Liver (tissue), 9 donors: Measurements from ENCODE around the gene FAM210A. TPM values are rescaled to one million over a fixed set of nuclear protein-coding genes. Genes with fewer than 3 reads are reported as not detected.
A peak's percentile ranks its signal among the peaks of the same experiment; 100 is the strongest.

ENCODE experiments used
- DNase-seq: peaks from one replicate; pipeline ENCODE4 v3.0.0-alpha.2; 2017; ENCODE audit warnings: low spot score
- H3K27ac ChIP-seq, 2 donors: one replicate each; pipeline ENCODE4 v1.7.0; 2013; ENCODE audit warnings: inconsistent platforms in 2 of 2, low read length in 2 of 2, control low read depth in 1 of 2, low read depth in 1 of 2, mild to moderate bottlenecking in 1 of 2
- H3K27me3 ChIP-seq, 4 donors: one replicate each; pipeline versions ENCODE4 v1.6.1 to v1.7.0; 2013; ENCODE audit warnings: low read length in 3 of 4, inconsistent platforms in 1 of 4, mild to moderate bottlenecking in 1 of 4, moderate library complexity in 1 of 4; ENCODE audit not compliant: control insufficient read depth in 4 of 4, insufficient read depth in 4 of 4
- H3K36me3 ChIP-seq, 4 donors: one replicate each; pipeline versions ENCODE4 v1.6.1 to v1.7.0; 2013; ENCODE audit warnings: low read length in 3 of 4, mild to moderate bottlenecking in 3 of 4, low read depth in 1 of 4, moderate library complexity in 1 of 4; ENCODE audit not compliant: control insufficient read depth in 4 of 4, insufficient read depth in 3 of 4
- H3K4me1 ChIP-seq, 4 donors: one replicate each; pipeline versions ENCODE4 v1.6.1 to v1.7.0; 2013; ENCODE audit warnings: low read length in 3 of 4, mild to moderate bottlenecking in 3 of 4, moderate library complexity in 1 of 4; ENCODE audit not compliant: control insufficient read depth in 4 of 4, insufficient read depth in 4 of 4
- H3K4me3 ChIP-seq, 3 donors: one replicate each; pipeline versions ENCODE4 v1.6.1 to v1.7.0; 2013; ENCODE audit warnings: low read length in 3 of 3, control low read depth in 1 of 3, low read depth in 1 of 3, mild to moderate bottlenecking in 1 of 3
- H3K9ac ChIP-seq, 2 donors: one replicate each; pipeline ENCODE4 v1.7.0; 2013; ENCODE audit warnings: low read length in 2 of 2, mild to moderate bottlenecking in 2 of 2, moderate library complexity in 2 of 2, control low read depth in 1 of 2, low read depth in 1 of 2
- H3K9me3 ChIP-seq, 4 donors: one replicate each; pipeline versions ENCODE4 v1.6.1 to v1.7.0; 2013; ENCODE audit warnings: low read length in 3 of 4; ENCODE audit not compliant: control insufficient read depth in 4 of 4
- CTCF ChIP-seq: fragments of 150-350 bp; IDR thresholded peaks from 2 replicates; pipeline ENCODE4 v1.5.1; 2017; ENCODE audit warnings: improper control_type of control experiment, low read depth, low read length; ENCODE audit not compliant: missing input control
- EGR1 ChIP-seq, 2 donors: IDR thresholded peaks; 2 replicates each; pipeline ENCODE4 v1.6.1; 2016 to 2018; ENCODE audit warnings: antibody characterized with exemption in 2 of 2, low read depth in 2 of 2
- FOXA1 ChIP-seq: IDR thresholded peaks from 2 replicates; pipeline ENCODE4 v1.6.1; 2016; ENCODE audit warnings: antibody characterized with exemption
- FOXA2 ChIP-seq: IDR thresholded peaks from 2 replicates; pipeline ENCODE4 v1.6.1; 2016; ENCODE audit warnings: antibody characterized with exemption
- GABPA ChIP-seq, 2 donors: IDR thresholded peaks in 1 of 2; conservative IDR thresholded peaks in 1 of 2; 2 replicates each; pipeline ENCODE4 v1.6.1; 2016; ENCODE audit warnings: antibody characterized with exemption in 2 of 2, mild to moderate bottlenecking in 1 of 2, moderate library complexity in 1 of 2
- HNF4A ChIP-seq, 2 donors: conservative IDR thresholded peaks; 2 replicates each; pipeline ENCODE4 v1.6.1; 2016; ENCODE audit warnings: antibody characterized with exemption in 2 of 2, mild to moderate bottlenecking in 2 of 2
- HNF4G ChIP-seq: IDR thresholded peaks from 2 replicates; pipeline ENCODE4 v1.6.1; 2016; ENCODE audit warnings: antibody characterized with exemption
- JUND ChIP-seq, 2 donors: IDR thresholded peaks; 2 replicates each; pipeline ENCODE4 v1.6.1; 2016; ENCODE audit warnings: antibody characterized with exemption in 2 of 2
- MAX ChIP-seq: IDR thresholded peaks from 2 replicates; pipeline ENCODE4 v1.6.1; 2016; ENCODE audit warnings: antibody characterized with exemption
- NR2F2 ChIP-seq: IDR thresholded peaks from 2 replicates; pipeline ENCODE4 v1.6.1; 2016; ENCODE audit warnings: antibody characterized with exemption
- RAD21 ChIP-seq, 2 donors: IDR thresholded peaks; 2 replicates each; pipeline ENCODE4 v1.6.1; 2016; ENCODE audit warnings: antibody characterized with exemption in 2 of 2, mild to moderate bottlenecking in 2 of 2
- REST ChIP-seq: IDR thresholded peaks from 2 replicates; pipeline ENCODE4 v1.6.1; 2016; ENCODE audit warnings: antibody characterized with exemption, mild to moderate bottlenecking
- RXRA ChIP-seq, 2 donors: IDR thresholded peaks; 2 replicates each; pipeline ENCODE4 v1.6.1; 2017 to 2018; ENCODE audit warnings: antibody characterized with exemption in 2 of 2, mild to moderate bottlenecking in 1 of 2
- SP1 ChIP-seq: IDR thresholded peaks from 2 replicates; pipeline ENCODE4 v1.6.1; 2018; ENCODE audit warnings: antibody characterized with exemption, mild to moderate bottlenecking
- TAF1 ChIP-seq: conservative IDR thresholded peaks from 2 replicates; pipeline ENCODE4 v1.6.1; 2016; ENCODE audit warnings: antibody characterized with exemption, mild to moderate bottlenecking
- YY1 ChIP-seq: IDR thresholded peaks from 2 replicates; pipeline ENCODE4 v1.6.1; 2016; ENCODE audit warnings: antibody characterized with exemption, mild to moderate bottlenecking
- ZBTB33 ChIP-seq: IDR thresholded peaks from 2 replicates; pipeline ENCODE4 v1.6.1; 2016; ENCODE audit warnings: antibody characterized with exemption
- WGBS: extraction: QIAGEN DNeasy Blood & Tissue Kit; methylation state at CpG from one replicate; pipeline ENCODE4 v1.1.7; 2013; 5-methylcytosine and 5-hydroxymethylcytosine counted together
- polyA plus RNA-seq, 2 donors: library from polyadenylated mRNA; stranded (reverse) in 1 of 2; unstranded in 1 of 2; fragments of 200-250 nt in 1 of 2; fragments of >200 nt in 1 of 2; fragmentation: Nextera tagmentation in 1 of 2; extraction: Ambion mirVana in 1 of 2; gene quantifications; one replicate each; pipeline versions ENCODE4 v1.2.1 to v1.2.3, GENCODE V29; 2013 to 2015
- total RNA-seq, 2 donors: library from RNA; depleted of rRNA; stranded (reverse); fragments of >200 nt; gene quantifications; one replicate each; pipeline ENCODE4 v1.2.3, GENCODE V29; 2014
- TF ChIP-seq, protein P1 (sequence below): IDR thresholded peaks from 2 replicates; pipeline ENCODE4 v1.6.1; 2016; ENCODE audit warnings: antibody characterized with exemption
- donor health status: healthy.
- donor health status: healthy.
- donor health status: healthy.
- donor health status: healthy.
- donor health status: healthy.

Gene FAM210A
- total and polyA plus RNA-seq, 4 donors = 10.5 to 18.3 (median 12.5) TPM

- WGBS = 86% methylated on average over 8 of the region's 8 CpGs
- no peaks in the 10 kb centered on the region for H3K27me3 ChIP-seq
- H3K9me3 ChIP-seq = no peaks in the 10 kb centered on the region
- peak; percentile 79 for TF ChIP-seq NR2F2
- no peak for TF ChIP-seq TAF1
- no peak for TF ChIP-seq MAX
- TF ChIP-seq YY1 = no peak
- peak; percentile 15 for TF ChIP-seq SP1
- no peaks in the 10 kb centered on the region for H3K4me1 ChIP-seq
- H3K36me3 ChIP-seq = no peaks in the 10 kb centered on the region
- DNase-seq = no peak
- no peak overlapping the region for H3K27ac ChIP-seq
- no peak overlapping the region for H3K9ac ChIP-seq
- H3K4me3 ChIP-seq = no peak overlapping the region
Observed at GRCh38 chr18:13658436-13659204, 67.7 kb downstream of the FAM210A start.

- DNase-seq = no peak
- no peaks in the 10 kb centered on the region for H3K4me1 ChIP-seq
- H3K9me3 ChIP-seq = no peaks in the 10 kb centered on the region
- no peak overlapping the region for H3K27ac ChIP-seq
- H3K27me3 ChIP-seq = no peaks in the 10 kb centered on the region
- H3K9ac ChIP-seq = no peak overlapping the region
- H3K4me3 ChIP-seq = no peak overlapping the region
- no peaks in the 10 kb centered on the region for H3K36me3 ChIP-seq
- TF ChIP-seq YY1 (no peak), MAX (no peak), SP1 (no peak), CTCF (no peak), GABPA (IDR thresholded peaks at IDR 0.05 in 1 of 2, conservative IDR thresholded peaks at IDR 0.05 in 1 of 2) (no peak)
- TF ChIP-seq, protein P1, sequence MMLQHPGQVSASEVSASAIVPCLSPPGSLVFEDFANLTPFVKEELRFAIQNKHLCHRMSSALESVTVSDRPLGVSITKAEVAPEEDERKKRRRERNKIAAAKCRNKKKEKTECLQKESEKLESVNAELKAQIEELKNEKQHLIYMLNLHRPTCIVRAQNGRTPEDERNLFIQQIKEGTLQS = no peak
- WGBS = 66% methylated on average over 7 of the region's 7 CpGs
Observed at GRCh38 chr18:13657974-13658373, 68.4 kb downstream of the FAM210A start.

GRCh38 chr18:13653746-13654433, 72.5 kb downstream of the FAM210A start:
- DNase-seq = no peak
- peaks cover 0 to 4% (median 0%) of the 10 kb centered on the region in 4 donors for H3K4me1 ChIP-seq
- H3K9me3 ChIP-seq = no peaks in the 10 kb centered on the region
- H3K36me3 ChIP-seq = no peaks in the 10 kb centered on the region
- H3K4me3 ChIP-seq = no peak overlapping the region
- no peaks in the 10 kb centered on the region for H3K27me3 ChIP-seq
- WGBS = 77% methylated on average over 13 of the region's 13 CpGs
- H3K27ac ChIP-seq = no peak overlapping the region
- H3K9ac ChIP-seq = no peak overlapping the region
- TF ChIP-seq REST (no peak), FOXA2 (no peak), JUND (IDR thresholded peaks at IDR 0.05) (no peak), RXRA (IDR thresholded peaks at IDR 0.05) (no peak), ZBTB33 (no peak), EGR1 (IDR thresholded peaks at IDR 0.05; ENCODE audit: low read depth in 2 of 2) (no peak), HNF4A (conservative IDR thresholded peaks at IDR 0.05) (no peak), HNF4G (no peak), FOXA1 (no peak), RAD21 (IDR thresholded peaks at IDR 0.05) (no peak), TAF1 (no peak), GABPA (IDR thresholded peaks at IDR 0.05 in 1 of 2, conservative IDR thresholded peaks at IDR 0.05 in 1 of 2) (no peak)
- TF ChIP-seq, protein P1 = no peak
